A549 (cell line): ENCODE measurements around the gene TIE1. TPM values are rescaled to one million over a fixed set of nuclear protein-coding genes. Genes with fewer than 3 reads are reported as not detected.

Experiments
- ATAC-seq, 2 experiments: fragments of 200-7000 bp in 1 of 2; fragments of >200 bp in 1 of 2; cut with Nextera tagmentation in 1 of 2; cut with Tn5 transposase in 1 of 2; 3 replicates each; pipeline versions ENCODE4 v1.8.0 to v1.9.1; 2018 to 2020; ENCODE audit warnings: mild to moderate bottlenecking in 1 of 2, moderate library complexity in 1 of 2
- CTCF ChIA-PET: fragments of 300-600 bp; sonication (Branson Sonifier 250); formaldehyde crosslinking; extraction: SDS; loops from one replicate; lab custom pipeline; 2021; ENCODE audit warnings: antibody characterized with exemption, inconsistent platforms; lab: Yijun Ruan, JAX
- POLR2A ChIA-PET: fragments of 350-600 bp; formaldehyde crosslinking; extraction: SDS; loops from one replicate; lab custom pipeline; 2021; ENCODE audit warnings: antibody characterized with exemption, inconsistent platforms; lab: Yijun Ruan, JAX
- DNase-seq, 2 experiments: peaks; one replicate each; pipeline versions ENCODE4 v3.0.0 to v3.0.0-alpha.2; 2011 to 2016; ENCODE audit warnings: low read depth in 1 of 2, low spot score in 1 of 2
- FAIRE-seq: peaks from 2 replicates; lab custom pipeline; 2011; peaks lifted over from hg19 to GRCh38; lab: Jason Lieb, UNC
- H3K27ac ChIP-seq, 2 experiments: fragments of >200 bp; sonication (Bioruptor Twin); formaldehyde crosslinking; 3 replicates each; pipeline ENCODE4 v1.5.1; 2016 to 2017
- H3K4me1 ChIP-seq: fragments of >200 bp; sonication (Bioruptor Twin); formaldehyde crosslinking; 3 replicates; pipeline ENCODE4 v1.6.1; 2016
- H3K4me2 ChIP-seq: fragments of >200 bp; sonication (Bioruptor Twin); formaldehyde crosslinking; 3 replicates; pipeline ENCODE4 v1.6.1; 2016
- H3K4me3 ChIP-seq: fragments of >200 bp; sonication (Bioruptor Twin); formaldehyde crosslinking; 3 replicates; pipeline ENCODE4 v1.5.1; 2016
- H3K9me3 ChIP-seq: fragments of >200 bp; sonication (Bioruptor Twin); formaldehyde crosslinking; 3 replicates; pipeline ENCODE4 v1.6.1; 2016
- BHLHE40 ChIP-seq: IDR thresholded peaks from 2 replicates; pipeline ENCODE4 v1.6.1; 2012; ENCODE audit warnings: low read depth, low read length, inconsistent platforms
- CHD2 ChIP-seq: fragments of 150-350 bp; IDR thresholded peaks from 2 replicates; pipeline ENCODE4 v1.6.1; 2014; ENCODE audit warnings: low read length; ENCODE audit not compliant: partially characterized antibody
- EP300 ChIP-seq, 2 experiments: fragments of >200 bp; sonication (Bioruptor Twin); formaldehyde crosslinking; IDR thresholded peaks; 2 replicates in 1 of 2; 3 replicates in 1 of 2; pipeline ENCODE4 v1.6.1; 2016 to 2017
- ESRRA ChIP-seq: fragments of 150-350 bp; IDR thresholded peaks from 2 replicates; pipeline ENCODE4 v1.6.1; 2014; ENCODE audit warnings: mild to moderate bottlenecking, low read length, borderline replicate concordance
- HDAC2 ChIP-seq: fragments of 200-600 bp; sonication (generic); IDR thresholded peaks from 2 replicates; pipeline ENCODE4 v1.6.1; 2016
- HEYL ChIP-seq: fragments of 250-450 bp; sonication (Bioruptor Pico); IDR thresholded peaks from 2 replicates; pipeline ENCODE4 v1.8.0; 2021; ENCODE audit warnings: mild to moderate bottlenecking, moderate library complexity
- HOXB13 ChIP-seq: fragments of 250-450 bp; sonication (Bioruptor Pico); IDR thresholded peaks from 2 replicates; pipeline ENCODE4 v1.5.0; 2020; ENCODE audit warnings: low read depth, mild to moderate bottlenecking, moderate library complexity
- HOXB5 ChIP-seq: fragments of 250-450 bp; sonication (Bioruptor Pico); IDR thresholded peaks from 2 replicates; pipeline ENCODE4 v1.5.0; 2020; ENCODE audit warnings: mild to moderate bottlenecking, moderate library complexity
- JUNB ChIP-seq: fragments of >200 bp; sonication (Bioruptor Twin); formaldehyde crosslinking; IDR thresholded peaks from 2 replicates; pipeline ENCODE4 v1.6.1; 2016
- MAZ ChIP-seq: fragments of 150-350 bp; IDR thresholded peaks from 2 replicates; pipeline ENCODE4 v1.6.1; 2014; ENCODE audit warnings: antibody characterized with exemption, low read depth, low read length, borderline replicate concordance
- NPAS2 ChIP-seq: fragments of 250-450 bp; sonication (Bioruptor Pico); IDR thresholded peaks from 2 replicates; pipeline ENCODE4 v1.8.0; 2022; ENCODE audit warnings: mild to moderate bottlenecking, moderate library complexity, borderline replicate concordance
- PHF8 ChIP-seq: fragments of 200-600 bp; sonication (generic); IDR thresholded peaks from 2 replicates; pipeline ENCODE4 v1.6.1; 2016; ENCODE audit warnings: low read depth, mild to moderate bottlenecking, antibody characterized with exemption, moderate library complexity, borderline replicate concordance
- POLR2A ChIP-seq: IDR thresholded peaks from 2 replicates; pipeline ENCODE4 v1.6.1; 2012; ENCODE audit warnings: mild to moderate bottlenecking, low read length
- POLR2AphosphoS2 ChIP-seq: conservative IDR thresholded peaks from 2 replicates; pipeline ENCODE4 v1.6.1; 2012; ENCODE audit warnings: low read length, improper control_type of control experiment, inconsistent platforms
- RARB ChIP-seq: fragments of 250-450 bp; sonication (Bioruptor Pico); IDR thresholded peaks from 2 replicates; pipeline ENCODE4 v1.8.0; 2021; ENCODE audit warnings: mild to moderate bottlenecking, moderate library complexity
- RCOR1 ChIP-seq: fragments of 150-350 bp; IDR thresholded peaks from 2 replicates; pipeline ENCODE4 v1.6.1; 2014; ENCODE audit warnings: antibody characterized with exemption, low read length, low read depth
- SREBF2 ChIP-seq: fragments of 450-650 bp; IDR thresholded peaks from 2 replicates; pipeline ENCODE4 v1.6.1; 2014; ENCODE audit warnings: mild to moderate bottlenecking, moderate library complexity
- TP53 ChIP-seq: fragments of 250-450 bp; sonication (Bioruptor Pico); IDR thresholded peaks from 2 replicates; pipeline ENCODE4 v1.5.0; 2021; ENCODE audit warnings: mild to moderate bottlenecking, moderate library complexity
- ZC3H11A ChIP-seq: fragments of 450-650 bp; IDR thresholded peaks from 2 replicates; pipeline ENCODE4 v1.6.1; 2014; ENCODE audit warnings: antibody characterized with exemption, mild to moderate bottlenecking
- WGBS: methylation state at CpG from one replicate; pipeline ENCODE4 v1.1.6; 2017; ENCODE audit errors: missing lambda C conversion rate; 5-methylcytosine and 5-hydroxymethylcytosine counted together
- polyA plus RNA-seq, 4 experiments: library from polyadenylated mRNA; depleted of rRNA in 3 of 4; stranded (reverse); fragments of >200 nt; fragmentation: RNase III in 1 of 4; extraction: RNeasy Plus Mini Kit Qiagen cat#74134 plus additional on column Dnase treatment in 1 of 4; gene quantifications; 2 replicates in 3 of 4; 3 replicates in 1 of 4; pipeline ENCODE4 v1.2.3, GENCODE V29; 2011 to 2017
- TF ChIP-seq, protein P1 (sequence below): IDR thresholded peaks from 2 replicates; pipeline ENCODE4 v1.6.1; 2012
- TF ChIP-seq, protein P2 (sequence below): fragments of >200 bp; sonication (Bioruptor Twin); formaldehyde crosslinking; IDR thresholded peaks from 3 replicates; pipeline ENCODE4 v1.5.1; 2016
- TF ChIP-seq, protein P3 (sequence below): fragments of 200-600 bp; sonication (generic); IDR thresholded peaks from 2 replicates; pipeline ENCODE4 v1.6.1; 2016; ENCODE audit warnings: antibody characterized with exemption, mild to moderate bottlenecking, moderate library complexity
- TF ChIP-seq, protein P4 (sequence below): fragments of >200 bp; sonication (Bioruptor Twin); formaldehyde crosslinking; IDR thresholded peaks from 3 replicates; pipeline ENCODE4 v1.6.1; 2016

The TIE1 gene
- polyA plus RNA-seq, 2 of the 4 experiments (the other 2 are of a cell fraction) = not detected

DNA sequence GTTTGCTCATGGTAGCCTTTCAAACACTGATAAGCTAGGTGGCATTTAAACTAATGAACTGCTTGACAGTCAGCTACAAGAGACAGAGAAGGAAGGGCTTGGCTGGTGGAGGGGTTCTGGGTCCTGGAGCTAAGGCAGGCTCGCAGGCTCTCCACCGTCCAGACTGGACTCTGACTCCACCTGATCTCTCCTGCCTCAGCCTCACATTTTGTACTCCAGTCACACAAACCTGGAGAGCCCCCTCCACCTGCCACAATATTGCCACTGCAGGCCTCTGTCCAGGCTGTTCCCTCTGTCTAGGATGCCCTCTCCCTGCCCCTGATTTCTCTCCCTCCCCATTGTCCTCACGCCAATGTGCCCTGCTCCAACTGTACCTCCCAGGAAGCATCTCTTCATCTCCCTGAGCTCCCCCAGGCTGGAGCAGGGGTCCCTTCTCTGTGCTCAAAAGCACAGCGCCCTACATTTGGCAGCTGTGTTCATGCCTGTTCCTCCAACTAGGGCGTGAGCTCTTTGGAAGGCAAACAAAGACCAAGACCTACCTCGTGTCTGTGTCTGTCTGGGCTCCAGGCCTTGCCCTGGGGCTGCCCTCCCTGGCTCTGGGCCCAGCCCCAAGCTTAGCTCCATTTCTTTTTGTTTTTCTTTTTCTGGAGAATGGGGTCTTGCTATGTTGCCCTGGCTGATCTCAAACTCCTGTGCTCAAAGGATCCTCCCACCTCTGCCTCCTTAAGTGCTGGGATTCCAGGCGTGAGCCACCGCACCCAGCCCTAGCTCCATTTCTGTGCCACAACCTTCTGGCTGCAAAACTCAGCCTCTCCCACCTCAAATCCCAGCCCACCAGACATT lies 2.9 kb downstream of the TIE1 start:
- Histone ChIP-seq H3K27ac (no peak overlapping the region), H3K4me2 (no peak overlapping the region), H3K4me3 (no peak overlapping the region), H3K9me3 (no peaks in the 10 kb centered on the region), H3K4me1 (no peaks in the 10 kb centered on the region)
- POLR2A ChIA-PET = no interaction called here
- TF ChIP-seq NPAS2 (CRISPR knock-in tag) = no peak
- ATAC-seq = no peak
- WGBS = 79% methylated on average over 8 of the region's 8 CpGs
- DNase-seq = no peak
- no peak for FAIRE-seq
- CTCF ChIA-PET = interaction anchor here (0.8 kb wide), 1 partner anchor 13 kb away, joined by 3 read pairs; no protein-coding TSS in a partner anchor

DNA sequence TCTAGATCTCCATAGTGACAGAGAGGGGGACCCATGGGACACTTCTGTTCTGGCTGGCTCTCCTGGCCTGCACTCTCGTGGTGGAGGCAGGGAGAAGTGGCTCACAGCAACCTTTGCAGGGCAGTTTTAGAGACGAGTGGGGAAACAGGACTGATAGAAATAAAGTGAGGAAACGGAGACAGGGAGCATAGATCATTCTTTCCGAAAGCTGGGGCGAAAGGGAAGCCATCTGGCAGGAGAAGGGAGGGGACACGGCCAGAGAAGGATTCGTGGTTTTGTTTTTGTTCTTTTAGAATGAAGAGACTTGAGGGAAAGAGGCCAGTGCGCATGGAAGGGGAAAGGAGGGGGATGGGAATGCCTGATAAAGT lies 3.5 kb downstream of the TIE1 start:
- Histone ChIP-seq H3K4me2 (no peak overlapping the region), H3K4me3 (no peak overlapping the region), H3K27ac (no peak overlapping the region), H3K4me1 (no peaks in the 10 kb centered on the region), H3K9me3 (no peaks in the 10 kb centered on the region)
- CTCF ChIA-PET = interaction anchor here (2.1 kb wide), 1 partner anchor 13 kb away, joined by 5 read pairs; no protein-coding TSS in a partner anchor
- POLR2A ChIA-PET = no interaction called here
- ATAC-seq = no peak
- 72% methylated on average over 8 of the region's 8 CpGs for WGBS
- no peak for FAIRE-seq
- TF ChIP-seq HOXB5 (CRISPR knock-in tag) = no peak
- no peak for TF ChIP-seq BHLHE40
- TF ChIP-seq, protein P1, sequence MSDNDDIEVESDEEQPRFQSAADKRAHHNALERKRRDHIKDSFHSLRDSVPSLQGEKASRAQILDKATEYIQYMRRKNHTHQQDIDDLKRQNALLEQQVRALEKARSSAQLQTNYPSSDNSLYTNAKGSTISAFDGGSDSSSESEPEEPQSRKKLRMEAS = no peak
- TF ChIP-seq, protein P2, sequence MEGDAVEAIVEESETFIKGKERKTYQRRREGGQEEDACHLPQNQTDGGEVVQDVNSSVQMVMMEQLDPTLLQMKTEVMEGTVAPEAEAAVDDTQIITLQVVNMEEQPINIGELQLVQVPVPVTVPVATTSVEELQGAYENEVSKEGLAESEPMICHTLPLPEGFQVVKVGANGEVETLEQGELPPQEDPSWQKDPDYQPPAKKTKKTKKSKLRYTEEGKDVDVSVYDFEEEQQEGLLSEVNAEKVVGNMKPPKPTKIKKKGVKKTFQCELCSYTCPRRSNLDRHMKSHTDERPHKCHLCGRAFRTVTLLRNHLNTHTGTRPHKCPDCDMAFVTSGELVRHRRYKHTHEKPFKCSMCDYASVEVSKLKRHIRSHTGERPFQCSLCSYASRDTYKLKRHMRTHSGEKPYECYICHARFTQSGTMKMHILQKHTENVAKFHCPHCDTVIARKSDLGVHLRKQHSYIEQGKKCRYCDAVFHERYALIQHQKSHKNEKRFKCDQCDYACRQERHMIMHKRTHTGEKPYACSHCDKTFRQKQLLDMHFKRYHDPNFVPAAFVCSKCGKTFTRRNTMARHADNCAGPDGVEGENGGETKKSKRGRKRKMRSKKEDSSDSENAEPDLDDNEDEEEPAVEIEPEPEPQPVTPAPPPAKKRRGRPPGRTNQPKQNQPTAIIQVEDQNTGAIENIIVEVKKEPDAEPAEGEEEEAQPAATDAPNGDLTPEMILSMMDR = no peak
- DNase-seq = no peak

DNA sequence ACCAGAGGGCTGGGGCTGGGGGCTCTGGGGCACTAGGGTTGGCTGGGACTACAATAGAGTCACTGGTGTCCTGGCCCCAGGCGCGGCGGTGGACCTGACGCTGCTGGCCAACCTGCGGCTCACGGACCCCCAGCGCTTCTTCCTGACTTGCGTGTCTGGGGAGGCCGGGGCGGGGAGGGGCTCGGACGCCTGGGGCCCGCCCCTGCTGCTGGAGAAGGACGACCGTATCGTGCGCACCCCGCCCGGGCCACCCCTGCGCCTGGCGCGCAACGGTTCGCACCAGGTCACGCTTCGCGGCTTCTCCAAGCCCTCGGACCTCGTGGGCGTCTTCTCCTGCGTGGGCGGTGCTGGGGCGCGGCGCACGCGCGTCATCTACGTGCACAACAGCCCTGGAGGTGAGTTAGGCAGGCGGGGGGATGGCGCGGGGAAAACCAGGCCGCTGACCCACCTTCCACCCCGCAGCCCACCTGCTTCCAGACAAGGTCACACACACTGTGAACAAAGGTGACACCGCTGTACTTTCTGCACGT lies 4.1 kb downstream of the TIE1 start:
- TF ChIP-seq RCOR1 (no peak), HEYL (no peak), TP53 (CRISPR knock-in tag) (no peak), EP300 (IDR thresholded peaks at IDR 0.05) (no peak), POLR2AphosphoS2 (no peak), SREBF2 (no peak), POLR2A (no peak), HDAC2 (no peak), JUNB (no peak), ZC3H11A (no peak), MAZ (no peak), HOXB13 (CRISPR knock-in tag) (no peak), RARB (CRISPR knock-in tag) (no peak), ESRRA (no peak), PHF8 (no peak), CHD2 (no peak), HOXB5 (CRISPR knock-in tag) (no peak)
- TF ChIP-seq, protein P3, sequence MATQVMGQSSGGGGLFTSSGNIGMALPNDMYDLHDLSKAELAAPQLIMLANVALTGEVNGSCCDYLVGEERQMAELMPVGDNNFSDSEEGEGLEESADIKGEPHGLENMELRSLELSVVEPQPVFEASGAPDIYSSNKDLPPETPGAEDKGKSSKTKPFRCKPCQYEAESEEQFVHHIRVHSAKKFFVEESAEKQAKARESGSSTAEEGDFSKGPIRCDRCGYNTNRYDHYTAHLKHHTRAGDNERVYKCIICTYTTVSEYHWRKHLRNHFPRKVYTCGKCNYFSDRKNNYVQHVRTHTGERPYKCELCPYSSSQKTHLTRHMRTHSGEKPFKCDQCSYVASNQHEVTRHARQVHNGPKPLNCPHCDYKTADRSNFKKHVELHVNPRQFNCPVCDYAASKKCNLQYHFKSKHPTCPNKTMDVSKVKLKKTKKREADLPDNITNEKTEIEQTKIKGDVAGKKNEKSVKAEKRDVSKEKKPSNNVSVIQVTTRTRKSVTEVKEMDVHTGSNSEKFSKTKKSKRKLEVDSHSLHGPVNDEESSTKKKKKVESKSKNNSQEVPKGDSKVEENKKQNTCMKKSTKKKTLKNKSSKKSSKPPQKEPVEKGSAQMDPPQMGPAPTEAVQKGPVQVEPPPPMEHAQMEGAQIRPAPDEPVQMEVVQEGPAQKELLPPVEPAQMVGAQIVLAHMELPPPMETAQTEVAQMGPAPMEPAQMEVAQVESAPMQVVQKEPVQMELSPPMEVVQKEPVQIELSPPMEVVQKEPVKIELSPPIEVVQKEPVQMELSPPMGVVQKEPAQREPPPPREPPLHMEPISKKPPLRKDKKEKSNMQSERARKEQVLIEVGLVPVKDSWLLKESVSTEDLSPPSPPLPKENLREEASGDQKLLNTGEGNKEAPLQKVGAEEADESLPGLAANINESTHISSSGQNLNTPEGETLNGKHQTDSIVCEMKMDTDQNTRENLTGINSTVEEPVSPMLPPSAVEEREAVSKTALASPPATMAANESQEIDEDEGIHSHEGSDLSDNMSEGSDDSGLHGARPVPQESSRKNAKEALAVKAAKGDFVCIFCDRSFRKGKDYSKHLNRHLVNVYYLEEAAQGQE = no peak
- TF ChIP-seq, protein P4, sequence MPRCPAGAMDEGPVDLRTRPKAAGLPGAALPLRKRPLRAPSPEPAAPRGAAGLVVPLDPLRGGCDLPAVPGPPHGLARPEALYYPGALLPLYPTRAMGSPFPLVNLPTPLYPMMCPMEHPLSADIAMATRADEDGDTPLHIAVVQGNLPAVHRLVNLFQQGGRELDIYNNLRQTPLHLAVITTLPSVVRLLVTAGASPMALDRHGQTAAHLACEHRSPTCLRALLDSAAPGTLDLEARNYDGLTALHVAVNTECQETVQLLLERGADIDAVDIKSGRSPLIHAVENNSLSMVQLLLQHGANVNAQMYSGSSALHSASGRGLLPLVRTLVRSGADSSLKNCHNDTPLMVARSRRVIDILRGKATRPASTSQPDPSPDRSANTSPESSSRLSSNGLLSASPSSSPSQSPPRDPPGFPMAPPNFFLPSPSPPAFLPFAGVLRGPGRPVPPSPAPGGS = no peak
- CTCF ChIA-PET = interaction anchor here (2.1 kb wide), 1 partner anchor 12 kb away, joined by 5 read pairs; no protein-coding TSS in a partner anchor
- Histone ChIP-seq H3K9me3 (no peaks in the 10 kb centered on the region), H3K4me2 (no peak overlapping the region), H3K27ac (no peak overlapping the region), H3K4me3 (no peak overlapping the region), H3K4me1 (no peaks in the 10 kb centered on the region)
- POLR2A ChIA-PET = no interaction called here
- no peak for FAIRE-seq
- 89% methylated on average over 29 of the region's 46 CpGs for WGBS
- DNase-seq = no peak
- ATAC-seq = no peak
